ENCODE data around the gene SSBP3. TPM values are rescaled to one million over a fixed set of nuclear protein-coding genes. Genes with fewer than 3 reads are reported as not detected.

SSBP3 gene
- total RNA-seq, 1 donor: 14.5 TPM

- Histone ChIP-seq H3K79me2 (ENCODE audit: insufficient read depth, low read length) (peaks cover 57% of the 10 kb centered on the region), H3K27ac (ENCODE audit: low read depth, low read length) (no peak overlapping the region), H3K27me3 (ENCODE audit: insufficient read depth, low read length) (no peaks in the 10 kb centered on the region), H4K20me1 (ENCODE audit: insufficient read depth, low read length) (peaks cover 43% of the 10 kb centered on the region), H3K4me3 (ENCODE audit: insufficient read depth, low read length) (no peak overlapping the region), H3K36me3 (ENCODE audit: insufficient read depth, low read length) (no peaks in the 10 kb centered on the region), H3K4me1 (ENCODE audit: insufficient read depth, low read length) (peaks cover 9% of the 10 kb centered on the region), H3K9me3 (ENCODE audit: low read depth, low read length) (no peaks in the 10 kb centered on the region), H3K4me2 (ENCODE audit: insufficient read depth, low read length) (no peak overlapping the region), H2AFZ (ENCODE audit: low read length) (no peak overlapping the region)
- DNase-seq (ENCODE audit: insufficient read length, low spot score, missing footprints): no peak
- no peak for TF ChIP-seq CTCF (IDR thresholded peaks at IDR 0.05; ENCODE audit: extremely low read depth, low read depth, low read length)
These were observed 108.5 kb downstream of the SSBP3 start for GRCh38 chr1:54297596-54298283.

- peaks cover 62% of the 10 kb centered on the region for H3K79me2 ChIP-seq (ENCODE audit: insufficient read depth, low read length)
- peaks cover 39% of the 10 kb centered on the region for H4K20me1 ChIP-seq (ENCODE audit: insufficient read depth, low read length)
These were observed 109.5 kb downstream of the SSBP3 start for GRCh38 chr1:54296666-54297065.

GRCh38 chr1:54294887-54295286, 111.3 kb downstream of the SSBP3 start:
- H3K9me3 ChIP-seq (ENCODE audit: low read depth, low read length): no peaks in the 10 kb centered on the region
- no peaks in the 10 kb centered on the region for H3K36me3 ChIP-seq (ENCODE audit: insufficient read depth, low read length)
- no peak for TF ChIP-seq CTCF (IDR thresholded peaks at IDR 0.05; ENCODE audit: extremely low read depth, low read depth, low read length)
- H3K27ac ChIP-seq (ENCODE audit: low read depth, low read length): no peak overlapping the region
- H4K20me1 ChIP-seq (ENCODE audit: insufficient read depth, low read length): peaks cover 45% of the 10 kb centered on the region
- peak; percentile 91 for DNase-seq (ENCODE audit: insufficient read length, low spot score, missing footprints)
- no peak overlapping the region for H2AFZ ChIP-seq (ENCODE audit: low read length)
- H3K4me3 ChIP-seq (ENCODE audit: insufficient read depth, low read length): no peak overlapping the region
- no peak overlapping the region for H3K4me2 ChIP-seq (ENCODE audit: insufficient read depth, low read length)
- H3K27me3 ChIP-seq (ENCODE audit: insufficient read depth, low read length): no peaks in the 10 kb centered on the region
- peaks cover 9% of the 10 kb centered on the region for H3K4me1 ChIP-seq (ENCODE audit: insufficient read depth, low read length)
- H3K79me2 ChIP-seq (ENCODE audit: insufficient read depth, low read length): peaks cover 46% of the 10 kb centered on the region

More at GRCh38 chr1:54296666-54297065, 109.5 kb downstream of the SSBP3 start:
- H3K36me3 ChIP-seq (ENCODE audit: insufficient read depth, low read length): no peaks in the 10 kb centered on the region
- H3K4me1 ChIP-seq (ENCODE audit: insufficient read depth, low read length): peaks cover 9% of the 10 kb centered on the region
- no peak overlapping the region for H3K4me3 ChIP-seq (ENCODE audit: insufficient read depth, low read length)
- H3K27me3 ChIP-seq (ENCODE audit: insufficient read depth, low read length): no peaks in the 10 kb centered on the region
- TF ChIP-seq CTCF (IDR thresholded peaks at IDR 0.05; ENCODE audit: extremely low read depth, low read depth, low read length): no peak
- no peak overlapping the region for H3K4me2 ChIP-seq (ENCODE audit: insufficient read depth, low read length)
- no peak for DNase-seq (ENCODE audit: insufficient read length, low spot score, missing footprints)
- H2AFZ ChIP-seq (ENCODE audit: low read length): no peak overlapping the region
- no peaks in the 10 kb centered on the region for H3K9me3 ChIP-seq (ENCODE audit: low read depth, low read length)
- no peak overlapping the region for H3K27ac ChIP-seq (ENCODE audit: low read depth, low read length)

- no peaks in the 10 kb centered on the region for H3K9me3 ChIP-seq (ENCODE audit: low read depth, low read length)
- no peak overlapping the region for H3K27ac ChIP-seq (ENCODE audit: low read depth, low read length)
- H3K4me2 ChIP-seq (ENCODE audit: insufficient read depth, low read length): no peak overlapping the region
- H2AFZ ChIP-seq (ENCODE audit: low read length): no peak overlapping the region
- peaks cover 33% of the 10 kb centered on the region for H4K20me1 ChIP-seq (ENCODE audit: insufficient read depth, low read length)
- H3K27me3 ChIP-seq (ENCODE audit: insufficient read depth, low read length): no peaks in the 10 kb centered on the region
- TF ChIP-seq CTCF (IDR thresholded peaks at IDR 0.05; ENCODE audit: extremely low read depth, low read depth, low read length): no peak
- peak; percentile 48 for DNase-seq (ENCODE audit: insufficient read length, low spot score, missing footprints)
- H3K36me3 ChIP-seq (ENCODE audit: insufficient read depth, low read length): no peaks in the 10 kb centered on the region
- H3K79me2 ChIP-seq (ENCODE audit: insufficient read depth, low read length): peaks cover 38% of the 10 kb centered on the region
- peaks cover 21% of the 10 kb centered on the region for H3K4me1 ChIP-seq (ENCODE audit: insufficient read depth, low read length)
- no peak overlapping the region for H3K4me3 ChIP-seq (ENCODE audit: insufficient read depth, low read length)
These were observed 113.9 kb downstream of the SSBP3 start for GRCh38 chr1:54292002-54292911.

Data from osteoblast (primary cell).